Esophagus muscularis mucosa (tissue), 4 donors: Measurements from ENCODE around the gene CCDC14. TPM values are rescaled to one million over a fixed set of nuclear protein-coding genes. Genes with fewer than 3 reads are reported as not detected.

ENCODE experiments used
- DNase-seq: peaks from one replicate; pipeline ENCODE4 v3.0.0-alpha.2; 2017; ENCODE audit errors: extremely low spot score
- H3K27ac ChIP-seq, 4 donors: fragments of 200-600 bp; sonication (generic); replicated peaks in 1 of 4; 1 replicate in 3 of 4; 2 replicates in 1 of 4; pipeline ENCODE4 v1.5.1; 2016 to 2019; ENCODE audit warnings: mild to moderate bottlenecking in 1 of 4
- H3K27me3 ChIP-seq, 4 donors: fragments of 200-600 bp; sonication (generic); one replicate each; pipeline versions ENCODE4 v1.5.1 to v1.6.0; 2016 to 2019
- H3K36me3 ChIP-seq, 4 donors: fragments of 200-600 bp; sonication (generic); one replicate each; pipeline ENCODE4 v1.5.1; 2016 to 2019
- H3K4me1 ChIP-seq, 4 donors: fragments of 200-600 bp; sonication (generic); one replicate each; pipeline ENCODE4 v1.5.1; 2016 to 2019
- H3K4me3 ChIP-seq, 4 donors: fragments of 200-600 bp; sonication (generic); 1 replicate in 2 of 4; 2 replicates in 2 of 4; pipeline ENCODE4 v1.5.1; 2016 to 2019; ENCODE audit warnings: mild to moderate bottlenecking in 4 of 4, moderate library complexity in 1 of 4
- H3K9me3 ChIP-seq, 4 donors: fragments of 200-600 bp; sonication (generic); 1 replicate in 3 of 4; 2 replicates in 1 of 4; pipeline ENCODE4 v1.5.1; 2016 to 2019
- EP300 ChIP-seq: sonication (generic); formaldehyde crosslinking; IDR thresholded peaks from one replicate; pipeline ENCODE4 v1.6.1; 2017; ENCODE audit warnings: antibody characterized with exemption
- POLR2A ChIP-seq: fragments of 450-650 bp; IDR thresholded peaks from one replicate; pipeline ENCODE4 v1.6.1; 2017; ENCODE audit warnings: antibody characterized with exemption, moderate library complexity, mild to moderate bottlenecking, low read depth
- POLR2AphosphoS5 ChIP-seq, 2 donors: sonication (generic); formaldehyde crosslinking; IDR thresholded peaks; one replicate each; pipeline ENCODE4 v1.6.1; 2017; ENCODE audit warnings: antibody characterized with exemption in 2 of 2
- WGBS: methylation state at CpG from one replicate; pipeline ENCODE4 v1.1.5; 2018; 5-methylcytosine and 5-hydroxymethylcytosine counted together
- intact Hi-C: fragments of 100-400 bp; cut with DNase I; formaldehyde crosslinking; loops from one replicate; pipeline ENCODE4 v1.15.1; 2023
- total RNA-seq, 4 donors: library from RNA; depleted of rRNA; stranded (reverse); fragments of >200 nt; gene quantifications; one replicate each; pipeline versions ENCODE4 v1.1.0 to v1.2.1, GENCODE V29; 2016
- TF ChIP-seq, protein P1 (sequence below), 3 experiments: fragments of 200-600 bp in 2 of 3; fragments of 450-650 bp in 1 of 3; sonication (generic) in 2 of 3; IDR thresholded peaks; one replicate each; pipeline ENCODE4 v1.5.1; 2017 to 2019; ENCODE audit warnings: antibody characterized with exemption in 3 of 3, mild to moderate bottlenecking in 2 of 3, moderate library complexity in 1 of 3

CCDC14 gene
- total RNA-seq, 4 donors from 2014 or later: 10.1 to 30.3 (median 17.9) TPM

DNA sequence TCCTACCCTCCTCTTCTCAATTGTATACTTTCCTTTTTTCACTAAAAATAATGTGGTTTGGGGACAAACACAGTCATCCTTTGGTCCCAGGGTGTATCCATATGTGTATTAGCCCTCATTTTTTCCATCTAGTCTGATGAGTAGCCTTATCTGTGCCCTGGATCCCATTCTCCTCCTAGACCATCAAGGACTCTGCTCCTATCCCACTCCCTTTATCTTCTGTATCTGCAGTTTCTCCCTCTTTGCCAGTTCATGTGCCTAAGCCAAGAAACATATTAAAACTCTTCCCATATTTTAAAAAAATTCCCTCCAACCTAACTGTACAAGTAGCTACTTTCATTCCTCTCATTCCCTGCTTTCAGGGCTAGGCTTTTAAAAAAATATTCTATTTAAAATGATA lies 25.2 kb downstream of the CCDC14 start:
- Histone ChIP-seq H3K36me3 (peaks cover 4 to 32% (median 9%) of the 10 kb centered on the region in 4 donors), H3K4me3 (no peak overlapping the region), H3K27me3 (no peaks in the 10 kb centered on the region), H3K27ac (no peak overlapping the region), H3K9me3 (no peaks in the 10 kb centered on the region), H3K4me1 (no peaks in the 10 kb centered on the region)
- intact Hi-C loops: no loop called here
- no peak for DNase-seq
- TF ChIP-seq, protein P1, sequence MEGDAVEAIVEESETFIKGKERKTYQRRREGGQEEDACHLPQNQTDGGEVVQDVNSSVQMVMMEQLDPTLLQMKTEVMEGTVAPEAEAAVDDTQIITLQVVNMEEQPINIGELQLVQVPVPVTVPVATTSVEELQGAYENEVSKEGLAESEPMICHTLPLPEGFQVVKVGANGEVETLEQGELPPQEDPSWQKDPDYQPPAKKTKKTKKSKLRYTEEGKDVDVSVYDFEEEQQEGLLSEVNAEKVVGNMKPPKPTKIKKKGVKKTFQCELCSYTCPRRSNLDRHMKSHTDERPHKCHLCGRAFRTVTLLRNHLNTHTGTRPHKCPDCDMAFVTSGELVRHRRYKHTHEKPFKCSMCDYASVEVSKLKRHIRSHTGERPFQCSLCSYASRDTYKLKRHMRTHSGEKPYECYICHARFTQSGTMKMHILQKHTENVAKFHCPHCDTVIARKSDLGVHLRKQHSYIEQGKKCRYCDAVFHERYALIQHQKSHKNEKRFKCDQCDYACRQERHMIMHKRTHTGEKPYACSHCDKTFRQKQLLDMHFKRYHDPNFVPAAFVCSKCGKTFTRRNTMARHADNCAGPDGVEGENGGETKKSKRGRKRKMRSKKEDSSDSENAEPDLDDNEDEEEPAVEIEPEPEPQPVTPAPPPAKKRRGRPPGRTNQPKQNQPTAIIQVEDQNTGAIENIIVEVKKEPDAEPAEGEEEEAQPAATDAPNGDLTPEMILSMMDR (IDR thresholded peaks at IDR 0.05): no peak
- TF ChIP-seq EP300 (no peak), POLR2A (no peak), POLR2AphosphoS5 (IDR thresholded peaks at IDR 0.05) (no peak)

DNA sequence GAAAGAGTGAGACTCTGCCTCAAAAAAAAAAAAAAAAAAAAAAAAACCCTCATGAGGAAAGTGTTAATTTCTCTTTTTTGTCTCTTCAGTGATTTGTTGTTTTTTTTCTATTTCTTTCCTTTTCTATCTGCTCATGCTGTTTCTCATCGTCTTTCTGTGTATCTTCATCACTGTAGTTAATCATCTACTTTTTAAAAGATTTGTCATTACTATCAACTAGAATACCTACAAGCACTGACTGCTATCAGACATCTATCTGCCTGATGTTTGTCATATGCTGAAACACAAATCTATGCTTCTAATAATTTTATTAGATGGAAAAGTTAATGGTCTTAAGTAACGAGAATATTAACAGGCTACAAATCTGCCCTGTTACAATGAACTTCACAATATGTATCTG lies 26.8 kb downstream of the CCDC14 start:
- H3K27ac ChIP-seq: no peak overlapping the region
- no peak overlapping the region for H3K4me3 ChIP-seq
- no peaks in the 10 kb centered on the region for H3K9me3 ChIP-seq
- DNase-seq: no peak
- no peaks in the 10 kb centered on the region for H3K27me3 ChIP-seq
- intact Hi-C loops: no loop called here
- TF ChIP-seq, protein P1 (IDR thresholded peaks at IDR 0.05): no peak
- TF ChIP-seq POLR2A: no peak
- no peak for TF ChIP-seq POLR2AphosphoS5 (IDR thresholded peaks at IDR 0.05)
- no peak for TF ChIP-seq EP300
- WGBS: 82% methylated on average over 2 of the region's 2 CpGs
- peaks cover 7 to 43% (median 15%) of the 10 kb centered on the region in 4 donors for H3K36me3 ChIP-seq
- no peaks in the 10 kb centered on the region for H3K4me1 ChIP-seq

DNA sequence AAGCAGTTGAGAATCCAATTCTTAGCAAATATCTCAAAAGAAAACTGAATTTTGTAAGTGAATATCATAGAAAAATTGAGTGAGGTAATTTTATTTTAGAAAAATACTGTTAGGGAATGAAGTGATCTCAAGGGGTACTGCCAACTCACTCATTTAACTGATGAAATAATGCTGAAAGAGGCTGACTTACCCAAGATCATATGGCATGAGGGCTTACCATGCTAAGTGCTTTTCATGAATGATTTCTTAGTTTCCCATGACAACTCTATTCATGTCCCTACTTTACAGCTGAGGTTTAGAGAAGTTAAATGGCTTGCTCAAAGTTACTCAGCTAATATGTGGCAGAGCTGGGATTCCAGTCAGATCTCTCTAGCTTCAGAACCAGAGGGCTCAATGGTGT lies 30.6 kb downstream of the CCDC14 start:
- Histone ChIP-seq H3K4me3 (no peak overlapping the region), H3K27me3 (no peaks in the 10 kb centered on the region), H3K27ac (no peak overlapping the region), H3K4me1 (no peaks in the 10 kb centered on the region), H3K36me3 (peaks cover 0 to 47% (median 15%) of the 10 kb centered on the region in 4 donors), H3K9me3 (no peaks in the 10 kb centered on the region)
- TF ChIP-seq POLR2A: no peak
- TF ChIP-seq, protein P1 (IDR thresholded peaks at IDR 0.05): no peak
- TF ChIP-seq POLR2AphosphoS5 (IDR thresholded peaks at IDR 0.05): no peak
- no peak for TF ChIP-seq EP300
- intact Hi-C loops: no loop called here
- DNase-seq: no peak

DNA sequence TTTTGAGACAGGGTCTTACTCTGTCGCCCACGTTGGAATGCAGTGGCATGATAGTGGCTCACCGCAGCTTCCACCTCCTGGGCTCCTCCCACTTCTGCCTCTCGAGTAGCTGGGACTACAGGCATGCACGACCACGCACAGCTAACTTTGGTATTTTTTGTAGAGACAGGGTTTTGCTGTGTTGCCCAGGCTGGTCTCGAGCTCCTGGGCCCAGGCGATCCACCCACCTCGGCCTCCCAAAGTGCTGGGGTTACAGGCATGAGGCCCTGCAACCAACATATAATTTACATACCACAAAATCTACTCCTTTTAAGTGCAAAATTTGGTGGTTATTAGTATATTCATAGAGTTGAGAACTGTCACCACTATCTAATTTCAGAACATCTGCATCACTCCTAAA lies 31.7 kb downstream of the CCDC14 start:
- Histone ChIP-seq H3K4me1 (no peaks in the 10 kb centered on the region), H3K4me3 (no peak overlapping the region), H3K27ac (no peak overlapping the region), H3K27me3 (no peaks in the 10 kb centered on the region), H3K36me3 (peaks cover 0 to 53% (median 15%) of the 10 kb centered on the region in 4 donors), H3K9me3 (no peaks in the 10 kb centered on the region)
- 98% methylated on average over 9 of the region's 9 CpGs for WGBS
- intact Hi-C loops: no loop called here
- DNase-seq: no peak
- TF ChIP-seq EP300: no peak
- no peak for TF ChIP-seq POLR2AphosphoS5 (IDR thresholded peaks at IDR 0.05)
- TF ChIP-seq POLR2A: no peak
- TF ChIP-seq, protein P1 (IDR thresholded peaks at IDR 0.05): no peak

DNA sequence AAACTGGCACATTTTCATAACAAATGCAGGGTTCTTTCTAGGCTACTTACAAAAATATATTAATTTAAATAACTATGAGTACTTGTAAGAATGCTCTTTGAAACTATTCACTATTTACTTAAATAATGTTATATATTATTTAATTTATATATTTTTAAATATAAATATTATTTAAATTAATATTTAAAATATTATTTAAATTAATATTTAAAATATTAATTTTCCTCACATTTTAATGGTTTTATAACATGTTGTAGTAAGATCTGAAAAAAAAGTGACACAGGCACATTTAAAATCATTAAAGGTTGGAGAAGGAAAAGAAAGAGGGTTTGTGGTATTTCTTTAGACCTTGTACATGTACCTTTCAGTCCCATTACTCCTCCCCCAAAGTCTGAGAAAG lies 34.6 kb downstream of the CCDC14 start:
- DNase-seq: no peak
- TF ChIP-seq POLR2A (no peak), POLR2AphosphoS5 (IDR thresholded peaks at IDR 0.05) (no peak), EP300 (no peak)
- TF ChIP-seq, protein P1 (IDR thresholded peaks at IDR 0.05): no peak
- Histone ChIP-seq H3K4me3 (no peak overlapping the region), H3K27ac (no peak overlapping the region), H3K27me3 (no peaks in the 10 kb centered on the region), H3K36me3 (peaks cover 0 to 38% (median 9%) of the 10 kb centered on the region in 4 donors), H3K4me1 (no peaks in the 10 kb centered on the region), H3K9me3 (peaks cover 0 to 5% (median 0%) of the 10 kb centered on the region in 4 donors)
- intact Hi-C loops: no loop called here
